ENCODE measurements around the gene ZFYVE19. TPM values are rescaled to one million over a fixed set of nuclear protein-coding genes. Genes with fewer than 3 reads are reported as not detected.
A peak's percentile ranks its signal among the peaks of the same experiment; 100 is the strongest.

ZFYVE19 gene
- total and polyA plus RNA-seq, 2 of the 4 experiments (the other 2 are of a cell fraction): 22.6 to 29.6 TPM

DNA sequence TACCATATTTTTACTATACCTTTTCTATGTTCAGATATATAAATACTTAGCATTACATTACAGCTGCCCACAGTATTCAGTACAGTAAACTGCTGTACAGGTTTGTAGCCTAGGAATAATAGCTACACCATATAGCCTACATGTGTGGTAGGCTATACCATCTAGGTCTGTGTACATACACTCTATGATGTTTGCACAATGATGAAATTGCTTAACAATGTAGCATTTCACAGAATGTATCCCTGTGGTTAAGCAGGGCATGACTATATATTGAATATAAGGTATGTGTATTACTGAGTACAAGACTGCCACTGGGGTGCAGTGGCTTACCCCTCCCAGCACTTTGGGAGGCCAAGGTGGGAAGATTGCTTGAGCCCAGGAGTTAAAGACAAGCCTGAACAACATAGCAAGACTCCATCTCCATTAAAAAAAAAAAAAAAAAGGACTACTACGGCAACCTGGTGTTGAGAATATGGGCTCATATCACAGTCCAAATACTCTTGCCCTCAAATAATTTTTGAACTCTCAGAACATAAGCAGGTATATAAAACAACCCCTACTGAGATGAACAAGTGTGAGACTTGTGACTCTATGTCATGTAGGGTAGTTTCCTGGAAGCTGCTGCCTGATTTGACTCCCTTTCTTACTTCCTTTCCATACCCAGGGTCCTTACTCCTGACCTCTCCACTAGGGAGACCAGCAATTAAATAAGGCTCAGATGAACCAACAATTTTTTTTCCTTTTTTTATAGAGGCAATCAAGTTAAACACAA lies 16.9 kb downstream of the ZFYVE19 start:
- no TSS peak for BruUV-seq (replicated peaks)
- in situ Hi-C loops (cut with MboI; ENCODE audit: low sequenced_read_pairs): no loop called here
- Histone ChIP-seq H4K20me1 (ENCODE audit: insufficient read depth, low read length) (no peaks in the 10 kb centered on the region; the same call in 1 of the 2 replicates), H2AFZ (replicated peaks; ENCODE audit: low read length, poor library complexity) (no peak overlapping the region), H2BK120ac (ENCODE audit: low read depth, low read length) (no peak overlapping the region), H3K9me1 (ENCODE audit: insufficient read depth, low read length) (peaks cover 5% of the 10 kb centered on the region), H3K4ac (ENCODE audit: low read depth, low read length) (no peak overlapping the region), H2BK5ac (ENCODE audit: low read depth, low read length, poor library complexity, severe bottlenecking) (no peak overlapping the region), H2AK5ac (ENCODE audit: low read depth, low read length) (no peak overlapping the region), H3K27ac (ENCODE audit: insufficient read depth, low read length) (no peak overlapping the region), H4K91ac (ENCODE audit: insufficient read depth, low read depth, low read length) (no peak overlapping the region), H4K8ac (ENCODE audit: low read depth in 2 of 2, low read length in 2 of 2) (no peak overlapping the region), H3K56ac (ENCODE audit: extremely low read depth, insufficient read depth, low read length) (no peak overlapping the region), H2BK15ac (ENCODE audit: low read depth, low read length) (no peak overlapping the region), H3K36me3 (ENCODE audit: control insufficient read depth, insufficient read depth, low read length) (no peaks in the 10 kb centered on the region), H2AK9ac (replicated peaks; ENCODE audit: low read depth, low read length, poor library complexity) (no peak overlapping the region), H3K27me3 (ENCODE audit: control insufficient read depth, insufficient read depth, low read length) (peaks cover 6% of the 10 kb centered on the region; the same call in 1 of the 2 replicates), H3K9me3 (ENCODE audit: control insufficient read depth, insufficient read depth, low read length) (no peaks in the 10 kb centered on the region), H3K9ac (ENCODE audit: low read depth, low read length) (no peak overlapping the region), H3K79me1 (ENCODE audit: low read depth in 1 of 2, low read length in 2 of 2) (no peaks in the 10 kb centered on the region), H3K4me1 (ENCODE audit: control insufficient read depth, insufficient read depth, low read length) (peaks cover 11% of the 10 kb centered on the region), H4K5ac (ENCODE audit: low read depth, low read length) (no peak overlapping the region), H3K4me3 (ENCODE audit: insufficient read depth, low read depth, low read length) (no peak overlapping the region), H3K18ac (ENCODE audit: low read depth, low read length) (no peak overlapping the region), H3K14ac (replicated peaks; ENCODE audit: low read depth, low read length) (no peak overlapping the region), H3K4me2 (ENCODE audit: low read depth, low read length) (no peak overlapping the region), H3K23ac (ENCODE audit: low read depth, low read length) (no peak overlapping the region), H2BK20ac (ENCODE audit: low read depth, low read length) (no peak overlapping the region)
- ATAC-seq (ENCODE audit: low read depth) (no peak), DNase-seq (no peak)
- ChIA-PET POLR2A (ENCODE audit: unreplicated experiment) (no interaction called here), CTCF (no interaction called here)
- dilution Hi-C loops (cut with HindIII; ENCODE audit: low sequenced_read_pairs, unreplicated experiment): no loop called here
- intact Hi-C loops (cut with micrococcal nuclease): no loop called here
- no CpG with 5 or more reads among the region's 1 CpG for WGBS, 2 experiments (ENCODE audit: extremely low coverage in 2 of 2, insufficient read length in 1 of 2)
- TF ChIP-seq CEBPB (IDR thresholded peaks at IDR 0.05; ENCODE audit: low read depth, low read length) (peak; percentile 43), FOS (IDR thresholded peaks at IDR 0.05; ENCODE audit: low read depth, low read length) (no peak)
